Activated effector memory CD4-positive, alpha-beta T cell treated with Interleukin-2 at 50 U/mL for 16 hours (primary cell): ENCODE data around the gene EHBP1L1.

Source experiments
- DNase-seq: peaks from one replicate; pipeline ENCODE4 v3.0.0-alpha.2; 2020

EHBP1L1 gene

DNA sequence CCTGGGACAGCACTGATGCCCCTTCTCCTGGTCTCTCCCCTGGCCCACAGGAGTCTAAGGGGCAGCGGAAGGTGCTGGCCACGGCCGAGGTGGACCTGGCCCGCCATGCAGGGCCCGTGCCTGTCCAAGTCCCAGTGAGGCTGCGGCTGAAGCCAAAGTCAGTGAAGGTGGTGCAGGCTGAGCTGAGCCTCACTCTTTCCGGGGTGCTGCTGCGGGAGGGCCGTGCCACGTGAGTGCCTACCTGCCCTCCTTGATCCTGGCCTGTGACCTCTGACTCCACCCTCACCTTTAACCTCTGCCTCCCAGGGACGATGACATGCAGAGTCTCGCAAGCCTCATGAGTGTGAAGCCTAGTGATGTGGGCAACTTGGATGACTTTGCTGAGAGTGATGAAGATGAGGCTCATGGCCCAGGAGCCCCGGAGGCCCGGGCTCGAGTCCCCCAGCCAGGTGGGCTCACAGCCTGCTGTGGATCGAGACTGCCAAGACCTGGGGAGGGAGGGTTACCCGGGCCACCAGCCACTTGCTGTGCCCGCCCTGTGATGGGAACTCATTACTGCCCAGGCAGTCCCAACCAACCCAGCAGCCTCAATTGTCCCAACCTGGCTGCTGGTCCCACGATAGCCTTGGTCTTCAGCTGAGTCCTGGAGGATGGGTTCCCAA is 4.3 kb downstream of the EHBP1L1 start:
- no peak for DNase-seq

DNA sequence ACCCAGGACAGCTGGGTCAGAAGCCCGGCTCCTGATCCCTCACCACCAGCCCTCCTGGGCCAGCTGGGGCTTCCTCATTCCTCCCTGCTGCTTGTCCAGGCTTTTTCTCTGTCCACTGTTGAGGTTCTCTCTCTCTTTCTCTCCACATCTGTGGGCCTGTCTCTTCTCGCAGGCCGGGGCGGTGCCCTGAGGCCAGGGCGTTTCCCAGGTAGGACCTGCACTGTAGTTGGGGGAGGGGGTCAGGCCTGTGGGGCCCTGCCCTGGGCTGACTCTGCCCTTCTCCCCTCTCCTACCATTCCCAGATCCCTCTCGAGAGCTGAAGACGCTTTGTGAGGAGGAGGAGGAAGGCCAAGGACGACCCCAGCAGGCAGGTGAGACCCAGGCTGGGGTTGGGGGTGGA is 4.9 kb downstream of the EHBP1L1 start:
- DNase-seq, result no peak

DNA sequence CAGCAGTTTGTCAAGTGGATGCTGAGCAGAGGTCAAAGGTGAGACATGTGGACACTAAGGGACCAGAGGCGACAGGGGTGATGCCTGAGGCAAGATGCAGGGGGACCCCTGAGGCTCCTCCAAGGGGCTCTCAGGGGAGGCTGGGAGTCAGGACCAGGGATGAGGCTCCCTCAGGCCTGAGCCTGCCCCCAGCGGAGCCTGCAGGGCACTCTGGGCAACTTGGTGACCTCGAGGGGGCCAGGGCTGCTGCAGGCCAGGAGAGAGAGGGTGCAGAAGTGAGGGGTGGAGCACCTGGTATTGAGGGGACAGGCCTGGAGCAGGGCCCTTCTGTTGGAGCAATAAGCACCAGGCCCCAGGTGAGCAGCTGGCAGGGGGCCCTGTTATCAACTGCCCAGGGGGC is 6.1 kb downstream of the EHBP1L1 start:
- DNase-seq, result no peak

DNA sequence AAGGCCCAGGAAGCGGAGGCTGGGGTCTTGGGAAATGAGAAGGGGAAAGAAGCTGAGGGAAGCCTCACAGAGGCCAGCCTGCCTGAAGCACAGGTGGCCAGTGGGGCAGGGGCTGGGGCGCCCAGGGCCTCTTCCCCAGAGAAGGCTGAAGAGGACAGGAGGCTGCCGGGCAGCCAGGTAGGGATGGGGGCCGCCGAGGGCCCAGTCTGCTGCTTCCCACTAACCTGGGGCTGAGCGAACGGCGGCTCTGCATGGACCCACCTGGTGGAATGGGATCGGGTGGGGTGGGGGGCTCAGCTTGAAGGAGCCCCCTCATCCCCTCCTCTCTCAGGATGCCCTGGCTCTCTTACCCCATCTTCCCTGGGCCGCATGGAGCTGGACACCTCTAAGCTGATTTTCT is 7.7 kb downstream of the EHBP1L1 start:
- DNase-seq, result no peak

DNA sequence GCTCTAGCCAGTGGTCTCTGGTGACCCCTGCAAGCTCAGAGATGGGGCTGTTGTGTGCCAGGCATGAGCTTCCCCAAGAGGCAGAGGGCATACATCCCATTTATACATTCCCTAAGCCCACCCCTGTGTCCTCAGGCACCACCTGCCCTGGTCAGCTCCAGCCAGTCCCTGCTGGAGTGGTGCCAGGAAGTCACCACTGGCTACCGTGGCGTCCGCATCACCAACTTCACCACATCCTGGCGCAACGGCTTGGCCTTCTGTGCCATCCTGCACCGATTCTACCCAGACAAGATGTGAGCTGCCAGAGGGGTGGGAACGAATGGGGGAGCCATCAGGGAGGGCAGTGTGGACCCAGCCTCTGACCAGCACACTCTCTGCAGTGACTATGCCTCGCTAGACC is 8.3 kb downstream of the EHBP1L1 start:
- no peak for DNase-seq

DNA sequence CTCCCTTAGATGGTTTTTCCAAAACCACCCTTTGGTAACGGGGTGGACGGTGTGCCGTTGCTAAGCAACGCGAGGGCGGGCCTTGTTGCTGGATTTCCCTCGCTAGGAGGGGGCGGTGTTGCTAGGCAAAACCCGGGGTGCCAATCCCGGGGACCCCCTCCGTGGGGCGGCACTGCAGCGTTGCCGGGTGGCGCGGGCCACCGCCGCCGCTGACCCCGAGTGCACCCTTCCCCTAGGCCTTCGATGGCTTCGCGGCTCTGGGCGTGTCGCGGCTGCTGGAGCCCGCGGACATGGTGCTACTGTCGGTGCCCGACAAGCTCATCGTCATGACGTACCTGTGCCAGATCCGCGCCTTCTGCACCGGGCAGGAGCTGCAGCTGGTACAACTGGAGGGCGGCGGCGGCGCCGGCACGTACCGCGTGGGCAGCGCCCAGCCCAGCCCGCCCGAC is 8.9 kb downstream of the EHBP1L1 start:
- DNase-seq, result no peak

DNA sequence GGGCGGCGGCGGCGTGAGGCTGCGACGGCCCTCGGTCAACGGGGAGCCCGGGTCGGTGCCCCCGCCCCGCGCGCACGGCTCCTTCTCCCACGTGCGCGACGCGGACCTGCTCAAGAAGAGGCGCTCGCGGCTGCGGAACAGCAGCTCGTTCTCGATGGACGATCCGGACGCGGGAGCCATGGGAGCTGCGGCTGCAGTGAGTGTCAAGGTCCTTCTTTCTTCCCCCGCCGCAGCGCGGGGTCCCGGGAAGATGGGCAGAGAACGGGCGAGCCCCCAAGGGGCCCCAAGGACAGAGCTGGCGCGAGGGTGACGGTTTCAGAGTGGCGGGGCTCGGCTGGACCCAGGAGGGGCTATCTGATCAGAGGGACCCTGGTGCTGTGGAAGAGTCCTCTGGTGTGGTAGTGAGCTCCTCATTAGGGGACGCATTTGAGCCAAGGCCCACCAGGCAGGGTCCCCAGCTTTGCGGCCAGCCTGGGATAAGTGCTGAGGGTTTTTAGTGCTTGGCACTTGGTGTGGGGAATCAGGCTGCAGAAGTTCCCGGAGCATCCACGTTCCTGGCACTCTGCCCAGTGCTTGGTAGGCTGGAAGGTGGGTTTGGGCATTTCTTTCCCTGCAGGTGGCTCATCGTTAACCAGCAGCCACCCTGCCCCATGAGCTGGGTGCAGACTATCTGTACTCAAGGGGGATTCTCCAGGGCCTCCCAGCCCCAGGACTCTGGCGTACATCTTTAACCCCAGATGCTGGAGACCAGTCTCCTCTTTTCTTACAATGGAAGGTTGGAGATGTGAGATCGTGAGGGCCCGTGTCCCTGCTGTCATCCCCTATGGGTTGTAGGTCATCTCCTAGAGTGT is 9.8 kb downstream of the EHBP1L1 start:
- DNase-seq, result no peak

DNA sequence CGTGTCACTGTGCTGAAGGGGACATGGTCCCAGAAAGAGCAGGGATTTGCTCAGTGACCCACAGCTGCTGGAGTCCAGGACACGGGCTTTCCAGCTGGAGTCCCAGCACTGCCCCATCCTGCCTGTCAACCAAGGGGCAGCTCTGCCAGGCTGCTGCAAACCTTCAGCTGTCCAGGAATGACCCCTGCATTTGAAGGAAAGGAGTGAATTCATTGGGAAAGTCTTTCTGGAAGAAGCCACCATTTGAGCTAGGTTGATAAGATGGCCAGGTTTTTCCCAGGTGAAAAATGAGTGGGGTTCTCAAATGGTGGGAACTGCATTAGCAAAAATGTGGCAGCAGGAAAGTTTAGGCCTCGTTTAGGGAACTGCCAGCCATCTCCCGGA is 10.4 kb downstream of the EHBP1L1 start:
- no peak for DNase-seq

DNA sequence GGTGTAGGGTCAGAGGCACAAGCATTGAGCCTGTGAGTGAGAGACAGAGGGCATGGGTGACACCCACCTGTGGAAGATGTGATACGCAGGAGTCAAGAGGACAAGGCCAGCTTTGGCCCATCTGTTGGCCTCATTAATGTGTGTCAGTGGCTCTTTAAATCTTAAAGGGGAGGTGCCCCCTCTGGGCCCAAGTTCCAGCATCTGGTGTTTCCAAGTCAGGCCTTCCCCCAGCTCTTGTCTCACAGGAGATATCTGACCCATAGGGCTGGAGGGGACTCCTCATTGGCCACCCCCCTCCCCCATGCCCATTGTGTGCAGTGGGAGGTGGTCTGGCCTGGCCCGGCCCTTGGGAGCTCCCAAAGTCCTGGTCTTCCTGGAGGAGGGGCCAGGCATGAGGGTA is 10.8 kb downstream of the EHBP1L1 start:
- no peak for DNase-seq

DNA sequence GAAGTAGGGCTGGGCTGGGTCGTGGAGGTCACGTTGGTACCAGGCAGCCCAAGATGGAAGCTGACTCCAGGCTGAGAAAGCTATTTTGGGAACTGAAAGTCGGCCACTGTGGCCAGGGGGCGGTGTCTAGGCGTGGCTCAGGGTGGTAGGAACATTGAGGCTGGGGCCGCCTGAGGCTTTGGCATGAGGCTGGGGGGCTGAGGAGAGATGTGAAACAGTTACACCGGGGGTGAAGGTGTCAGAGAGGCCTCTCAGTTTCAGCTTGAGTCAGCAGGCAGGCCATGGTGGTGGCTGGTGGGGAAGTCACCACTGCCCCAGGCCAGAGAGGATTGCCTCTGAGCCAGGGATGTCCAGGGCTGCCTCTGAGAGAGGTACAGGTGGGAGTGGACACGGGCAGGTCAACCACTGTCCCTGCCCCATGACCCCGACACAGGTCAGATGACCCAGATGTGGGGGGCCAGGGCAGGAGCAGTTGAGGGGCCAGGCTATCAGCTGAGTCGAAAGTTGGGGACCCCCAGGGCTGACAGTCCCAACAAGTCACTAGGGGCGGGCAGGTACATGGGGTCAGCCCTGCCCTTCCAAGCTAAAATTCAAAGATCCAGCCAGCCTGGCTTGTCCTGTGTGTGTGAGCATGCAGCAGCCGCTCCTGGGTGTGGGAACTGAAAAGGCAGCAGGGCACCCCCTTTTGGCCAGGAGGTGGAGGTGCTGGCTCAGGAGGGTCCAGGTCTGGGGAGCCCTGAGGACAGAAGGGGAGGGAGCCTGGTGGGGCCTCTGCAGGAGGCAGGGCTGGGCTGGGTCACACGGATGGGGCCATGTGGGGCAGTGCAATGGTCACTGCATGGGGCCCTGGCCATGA is 12.6 kb downstream of the EHBP1L1 start:
- peak; percentile 60 for DNase-seq

DNA sequence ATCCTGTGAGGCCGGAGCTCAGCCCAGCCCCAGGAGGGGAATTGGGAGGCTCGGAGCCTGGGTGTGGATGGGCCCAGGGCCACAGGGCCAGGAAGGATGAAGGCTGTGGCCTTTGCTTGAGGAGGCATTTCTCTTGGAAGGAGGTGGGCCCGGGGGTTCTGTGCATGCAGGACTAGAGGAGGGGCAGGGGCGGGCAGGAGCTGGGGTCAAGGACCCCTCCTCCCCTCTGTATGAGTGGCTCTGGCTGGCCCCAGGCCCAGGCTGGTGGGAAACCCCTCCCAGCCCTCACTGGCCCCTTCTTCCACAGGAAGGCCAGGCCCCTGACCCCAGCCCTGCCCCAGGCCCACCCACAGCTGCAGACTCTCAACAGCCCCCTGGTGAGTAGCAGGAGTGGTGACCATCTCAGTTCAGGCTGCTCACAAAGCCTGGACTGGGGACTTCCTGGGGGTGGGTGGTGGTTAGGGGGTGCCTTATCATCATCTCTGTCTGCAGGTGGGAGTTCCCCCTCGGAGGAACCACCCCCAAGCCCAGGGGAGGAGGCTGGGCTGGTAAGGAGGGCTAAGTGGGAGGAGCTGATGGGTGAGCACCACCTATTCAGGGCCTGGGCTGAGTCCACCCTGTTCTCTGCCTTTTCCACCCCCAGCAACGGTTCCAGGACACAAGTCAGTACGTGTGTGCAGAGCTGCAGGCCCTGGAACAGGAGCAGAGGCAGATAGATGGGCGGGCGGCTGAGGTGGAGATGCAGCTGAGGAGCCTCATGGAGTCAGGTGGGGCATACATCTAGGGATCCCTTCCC is 13.8 kb downstream of the EHBP1L1 start:
- no peak for DNase-seq

DNA sequence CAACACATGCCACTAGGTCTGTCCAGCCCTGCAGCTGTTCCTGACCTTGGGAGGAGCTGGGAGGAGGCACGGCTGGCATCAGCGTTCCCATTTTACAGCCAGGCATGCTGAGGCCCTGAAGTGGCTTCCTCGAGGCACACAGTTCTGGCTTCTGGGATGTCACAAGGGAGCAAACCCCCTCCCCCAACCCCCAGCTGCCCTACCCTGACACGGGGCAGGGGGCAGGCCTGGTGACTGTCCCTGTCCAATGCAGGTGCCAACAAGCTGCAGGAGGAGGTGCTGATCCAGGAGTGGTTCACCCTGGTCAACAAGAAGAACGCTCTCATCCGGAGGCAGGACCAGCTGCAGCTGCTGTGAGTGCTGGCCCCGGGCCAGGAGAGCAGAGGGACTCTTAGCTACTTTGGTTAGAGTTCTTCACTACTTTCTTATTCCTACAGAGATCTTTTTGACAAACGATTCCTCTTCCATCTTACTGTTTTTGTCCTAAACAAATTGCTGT is 14.4 kb downstream of the EHBP1L1 start:
- DNase-seq, result no peak

DNA sequence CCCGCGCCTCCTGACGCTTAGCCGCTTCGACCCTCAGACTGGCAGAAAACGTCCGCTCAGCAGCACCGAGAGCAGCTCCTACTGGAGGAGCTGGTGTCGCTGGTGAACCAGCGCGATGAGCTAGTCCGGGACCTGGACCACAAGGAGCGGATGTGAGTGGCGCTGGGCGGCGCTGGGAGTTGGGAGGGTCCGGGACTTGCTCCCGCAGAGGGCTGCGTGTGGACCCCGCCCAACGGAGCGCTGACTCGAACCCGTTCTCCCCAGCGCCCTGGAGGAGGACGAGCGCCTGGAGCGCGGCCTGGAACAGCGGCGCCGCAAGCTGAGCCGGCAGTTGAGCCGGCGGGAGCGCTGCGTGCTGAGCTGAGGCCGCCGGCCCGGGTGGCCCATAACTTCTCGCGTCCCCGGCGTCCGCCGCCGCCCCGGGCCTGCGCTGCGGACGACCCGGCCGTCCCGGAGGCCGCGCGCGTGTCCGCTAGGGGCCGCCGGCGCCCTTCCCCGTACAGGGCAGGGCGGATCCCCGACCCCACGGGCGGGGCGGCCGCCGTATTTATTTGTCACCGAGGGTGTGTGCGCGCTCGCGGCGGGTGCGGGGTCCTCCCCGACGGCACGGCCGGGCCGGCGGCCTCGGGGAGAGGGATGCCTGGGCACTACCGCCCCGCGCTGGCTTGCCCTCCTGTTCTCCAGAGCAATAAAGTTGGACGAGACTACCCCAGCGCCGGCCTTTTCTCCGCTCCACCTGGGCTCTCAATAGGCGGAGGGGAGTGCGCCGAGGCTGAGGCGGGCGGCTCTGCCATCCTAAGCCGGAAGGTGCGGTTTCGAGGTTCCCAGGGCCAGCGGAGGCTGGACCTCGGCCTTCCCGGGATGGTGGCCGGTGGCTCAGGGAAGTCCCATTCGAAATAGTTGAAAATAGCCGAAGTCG is 16.3 kb downstream of the EHBP1L1 start:
- no peak for DNase-seq

DNA sequence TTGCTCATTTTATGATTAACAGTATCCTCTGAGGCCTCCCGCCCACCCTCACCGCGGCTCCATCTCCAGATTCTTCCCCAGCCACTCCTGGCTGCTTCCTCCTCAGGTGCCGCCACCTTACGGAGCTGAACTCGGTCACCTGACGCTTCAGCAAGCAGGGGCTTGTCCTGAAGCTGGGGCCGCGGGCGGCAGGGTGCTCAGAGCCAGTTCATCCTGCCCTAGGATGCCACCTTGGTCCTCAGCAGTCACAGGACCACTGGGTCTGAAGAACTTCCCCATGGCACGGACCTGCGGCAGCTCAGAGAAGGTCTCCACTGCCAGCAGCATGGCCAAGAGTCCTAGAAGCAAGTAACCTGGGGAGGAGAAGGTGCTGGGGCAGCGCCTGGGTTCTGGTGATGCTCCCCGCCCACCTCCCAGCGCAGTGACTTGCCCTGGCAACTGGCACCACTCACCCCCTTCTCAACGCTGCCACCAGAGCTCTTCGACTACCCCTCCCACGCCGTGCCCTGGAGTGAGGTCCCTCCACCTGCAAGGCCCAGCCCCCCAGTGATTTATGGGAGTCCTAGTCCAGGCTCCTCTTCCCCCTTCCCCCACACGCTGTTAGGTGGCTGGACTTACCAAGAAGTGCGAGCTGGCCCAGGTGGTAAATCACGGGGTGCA is 17.1 kb downstream of the EHBP1L1 start:
- DNase-seq, result no peak

DNA sequence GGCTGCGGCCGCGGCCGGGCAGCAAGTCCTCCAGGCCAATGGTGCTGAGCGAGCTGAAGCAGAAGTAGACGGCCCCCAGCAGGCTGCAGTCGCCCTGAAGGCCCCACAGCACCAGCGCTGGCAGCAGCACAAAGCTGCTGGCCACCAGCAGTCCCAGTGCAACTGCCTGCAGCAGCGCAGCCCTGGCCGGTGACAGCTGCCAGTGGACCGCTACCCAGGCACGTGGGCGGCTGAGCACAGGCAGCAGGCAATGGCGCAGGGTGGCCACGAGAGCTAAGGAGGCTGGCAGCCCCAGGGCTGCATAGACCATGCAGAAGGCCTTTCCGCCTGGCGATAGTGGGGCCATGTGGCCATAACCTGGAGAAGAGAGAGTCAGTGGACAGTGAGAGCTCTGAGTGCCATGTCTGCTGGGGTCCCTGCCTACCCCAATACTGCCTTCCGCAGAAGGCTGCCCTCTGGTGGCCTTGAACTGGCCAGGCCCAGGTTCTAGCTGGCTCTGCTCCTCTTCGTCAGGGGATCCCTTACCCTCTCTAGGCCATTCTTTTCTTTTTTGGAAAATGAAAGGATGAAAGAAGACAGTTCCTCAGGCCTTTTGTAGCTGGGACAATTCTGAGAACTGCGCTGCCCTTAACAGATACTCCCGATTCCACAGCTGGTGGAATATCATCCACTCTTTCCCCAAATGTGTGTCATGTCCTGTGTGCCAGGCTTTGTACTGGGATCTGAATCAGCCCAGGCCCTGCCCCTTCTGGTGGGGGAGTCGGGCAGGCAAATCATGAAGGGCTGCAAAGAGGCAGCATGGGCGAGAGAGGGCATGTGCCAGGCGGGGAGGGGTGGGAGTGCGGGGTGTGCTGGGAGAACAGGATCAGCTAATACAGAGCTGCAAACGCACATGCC is 17.9 kb downstream of the EHBP1L1 start:
- DNase-seq, result no peak

DNA sequence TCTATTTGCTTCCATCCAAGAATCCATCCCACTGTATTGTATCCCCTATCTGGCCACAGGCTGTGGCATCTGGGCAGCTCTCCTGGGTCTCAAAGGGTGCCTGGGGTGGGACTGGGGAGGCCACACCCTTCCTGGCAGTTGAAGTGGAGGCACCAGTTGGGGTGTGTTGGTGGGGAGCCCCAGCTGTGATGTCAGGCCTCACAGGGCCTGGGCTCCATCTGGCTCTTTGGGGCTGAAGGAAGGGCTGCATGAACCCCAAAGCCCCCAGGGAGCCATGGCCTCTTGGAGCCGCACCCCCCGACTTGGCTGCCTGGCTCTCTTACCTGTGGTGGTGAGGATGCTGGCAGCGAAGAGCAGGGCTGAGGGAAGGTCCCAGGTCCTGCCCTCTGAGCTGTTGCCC is 19.3 kb downstream of the EHBP1L1 start:
- DNase-seq, result no peak

DNA sequence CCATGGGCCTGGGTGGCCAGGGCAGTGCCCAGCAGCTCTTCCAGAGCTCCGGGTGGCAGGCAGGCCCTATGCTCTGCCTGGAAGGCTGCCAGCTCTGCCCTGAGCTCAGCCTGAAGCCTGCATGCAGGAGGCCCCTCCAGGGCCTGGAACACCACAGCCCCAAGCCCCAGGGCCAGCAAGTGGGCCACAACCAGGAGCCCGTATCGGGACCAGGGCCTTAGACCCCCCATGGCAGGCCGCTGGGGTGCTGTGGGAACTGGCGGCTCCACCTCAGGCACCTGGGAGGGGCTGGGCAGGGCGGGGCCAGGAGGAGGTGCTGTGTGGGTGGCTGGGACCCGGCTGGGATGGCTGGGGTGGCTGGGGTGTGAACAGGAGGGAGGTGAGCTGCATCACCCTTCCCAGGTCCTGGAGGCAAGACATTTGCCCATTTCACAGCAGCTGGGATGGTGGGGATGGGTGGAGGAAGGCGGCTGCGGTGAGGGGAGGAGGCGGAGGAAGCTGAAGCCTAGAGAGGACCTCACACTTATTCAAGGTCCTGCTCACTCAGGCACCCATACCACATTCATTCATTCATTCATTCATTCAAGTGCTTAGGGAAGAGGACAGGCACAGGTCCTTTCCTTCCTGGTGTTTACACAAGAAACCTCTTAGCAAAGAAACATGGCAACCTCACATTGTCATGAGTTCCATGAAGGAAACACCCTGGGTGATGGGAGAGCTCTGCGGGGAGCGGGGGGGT is 19.9 kb downstream of the EHBP1L1 start, which contains the start of gene KCNK7:
TSS of gene KCNK7 (minus strand) at position 258 of the 739 bp plus-strand sequence. CDS start at position 230, 28 bp downstream.
- DNase-seq, result no peak

DNA sequence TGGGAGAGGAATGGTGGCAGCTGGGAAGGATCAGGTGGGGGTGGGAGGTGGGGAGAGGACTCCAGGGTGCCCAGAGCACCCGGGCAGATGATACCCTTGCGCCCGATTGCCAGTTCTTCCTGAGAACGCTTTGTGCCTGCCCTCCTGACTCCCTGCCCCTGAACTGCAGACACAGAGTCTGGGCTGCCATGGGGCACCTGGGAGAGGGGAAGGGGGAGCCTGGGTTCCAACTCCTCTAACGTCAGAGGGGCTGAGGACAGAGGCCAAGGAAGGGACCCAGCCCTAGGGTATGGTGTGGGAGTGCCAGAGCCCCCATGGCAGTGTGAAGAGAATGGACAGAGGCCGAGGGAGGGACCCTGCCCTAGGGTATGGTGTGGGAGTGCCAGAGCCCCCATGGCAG is 20.7 kb downstream of the EHBP1L1 start:
- no peak for DNase-seq

DNA sequence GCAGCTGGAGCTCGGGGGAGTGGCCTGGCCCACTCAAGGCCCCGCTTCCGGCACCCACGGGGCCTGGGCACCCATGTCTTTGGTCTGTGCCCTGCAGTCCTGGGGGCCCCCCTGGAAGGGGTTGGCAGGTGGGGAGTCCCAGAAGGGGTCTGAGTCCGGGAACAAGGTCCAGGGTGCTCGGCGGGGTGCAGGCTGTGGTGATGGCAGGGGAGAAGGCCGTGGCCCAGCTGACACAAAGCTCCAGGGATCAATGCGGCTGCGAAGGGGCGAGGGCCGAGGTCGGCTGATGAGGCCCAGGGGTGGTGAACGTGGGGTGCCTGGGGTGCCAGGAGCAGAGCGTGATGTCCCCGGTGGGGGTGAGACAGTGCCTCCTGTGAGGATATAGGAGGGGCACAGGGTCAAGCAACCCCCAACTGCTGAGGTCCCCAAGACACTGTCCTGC is 22.4 kb downstream of the EHBP1L1 start:
- no peak for DNase-seq
